Neutrophil (primary cell): ENCODE data around the gene CNTN4.

Experiments used
- H3K27ac ChIP-seq: fragments of 200-600 bp; sonication (generic); 2 replicates; pipeline ENCODE4 v1.5.1; 2016; ENCODE audit warnings: mild to moderate bottlenecking, moderate library complexity
- H3K27me3 ChIP-seq: fragments of 200-600 bp; sonication (generic); 2 replicates; pipeline ENCODE4 v1.6.0; 2016; ENCODE audit warnings: mild to moderate bottlenecking
- H3K36me3 ChIP-seq: fragments of 200-600 bp; sonication (generic); 2 replicates; pipeline ENCODE4 v1.5.1; 2017
- H3K4me1 ChIP-seq, 2 experiments: fragments of 200-600 bp in 1 of 2; sonication (generic) in 1 of 2; 1 replicate in 1 of 2; 2 replicates in 1 of 2; pipeline versions ENCODE4 v1.5.1 to v1.6.1; 2013 to 2016; ENCODE audit warnings: low read depth in 1 of 2, low read length in 1 of 2, mild to moderate bottlenecking in 1 of 2, moderate library complexity in 1 of 2; ENCODE audit not compliant: control insufficient read depth in 1 of 2, insufficient read depth in 1 of 2
- H3K4me3 ChIP-seq, 2 experiments: fragments of 200-600 bp in 1 of 2; sonication (generic) in 1 of 2; 1 replicate in 1 of 2; 2 replicates in 1 of 2; pipeline ENCODE4 v1.5.1; 2013 to 2016; ENCODE audit warnings: low read depth in 1 of 2, low read length in 1 of 2, mild to moderate bottlenecking in 1 of 2, moderate library complexity in 1 of 2
- H3K9me3 ChIP-seq: fragments of 200-600 bp; sonication (generic); 2 replicates; pipeline ENCODE4 v1.5.1; 2016
- TF ChIP-seq, protein P1 (sequence below): fragments of 200-600 bp; sonication (generic); IDR thresholded peaks from 2 replicates; pipeline ENCODE4 v1.5.1; 2016; ENCODE audit warnings: antibody characterized with exemption

The CNTN4 gene

DNA sequence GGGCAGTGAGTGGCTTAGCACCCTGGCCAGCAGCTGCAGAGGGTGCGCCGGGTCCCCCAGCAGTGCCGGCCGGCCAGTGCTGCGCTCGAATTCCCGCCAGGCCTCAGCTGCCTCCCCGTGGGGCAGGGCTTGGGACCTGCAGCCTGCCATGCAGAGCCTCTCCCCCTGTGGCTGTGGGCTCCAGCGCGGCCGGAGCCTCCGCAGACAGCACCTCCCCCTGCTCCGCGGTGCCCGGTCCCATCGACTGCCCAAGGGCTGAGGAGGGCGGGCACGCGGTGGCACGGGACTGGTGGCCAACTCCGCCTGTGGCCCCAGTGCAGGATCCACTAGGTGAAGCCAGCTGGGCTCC is 386.3 kb downstream of the CNTN4 start:
- H3K9me3 ChIP-seq: no peaks in the 10 kb centered on the region
- no peaks in the 10 kb centered on the region for H3K36me3 ChIP-seq

DNA sequence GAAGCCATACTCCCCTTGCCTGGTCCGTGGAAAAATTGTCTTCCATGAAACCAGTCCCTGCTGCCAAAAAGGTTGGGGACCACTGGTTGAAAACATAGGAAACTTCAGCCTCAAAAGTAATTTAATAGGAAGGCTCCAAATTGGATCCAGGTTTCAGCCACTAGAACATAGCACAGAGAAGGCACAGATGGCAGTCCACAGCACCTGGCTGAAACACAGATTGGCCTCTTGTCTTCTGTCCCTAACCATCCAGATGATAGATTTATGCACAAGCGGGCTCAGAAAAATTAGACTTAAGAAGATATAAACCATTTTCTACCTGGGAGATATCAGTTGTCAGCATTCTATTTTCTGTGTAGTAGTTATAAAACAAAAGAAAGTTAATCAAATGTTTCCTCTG is 397.1 kb downstream of the CNTN4 start:
- H3K4me1 ChIP-seq: no peaks in the 10 kb centered on the region
- no peak overlapping the region for H3K27ac ChIP-seq
- H3K27me3 ChIP-seq: no peaks in the 10 kb centered on the region
- TF ChIP-seq, protein P1, sequence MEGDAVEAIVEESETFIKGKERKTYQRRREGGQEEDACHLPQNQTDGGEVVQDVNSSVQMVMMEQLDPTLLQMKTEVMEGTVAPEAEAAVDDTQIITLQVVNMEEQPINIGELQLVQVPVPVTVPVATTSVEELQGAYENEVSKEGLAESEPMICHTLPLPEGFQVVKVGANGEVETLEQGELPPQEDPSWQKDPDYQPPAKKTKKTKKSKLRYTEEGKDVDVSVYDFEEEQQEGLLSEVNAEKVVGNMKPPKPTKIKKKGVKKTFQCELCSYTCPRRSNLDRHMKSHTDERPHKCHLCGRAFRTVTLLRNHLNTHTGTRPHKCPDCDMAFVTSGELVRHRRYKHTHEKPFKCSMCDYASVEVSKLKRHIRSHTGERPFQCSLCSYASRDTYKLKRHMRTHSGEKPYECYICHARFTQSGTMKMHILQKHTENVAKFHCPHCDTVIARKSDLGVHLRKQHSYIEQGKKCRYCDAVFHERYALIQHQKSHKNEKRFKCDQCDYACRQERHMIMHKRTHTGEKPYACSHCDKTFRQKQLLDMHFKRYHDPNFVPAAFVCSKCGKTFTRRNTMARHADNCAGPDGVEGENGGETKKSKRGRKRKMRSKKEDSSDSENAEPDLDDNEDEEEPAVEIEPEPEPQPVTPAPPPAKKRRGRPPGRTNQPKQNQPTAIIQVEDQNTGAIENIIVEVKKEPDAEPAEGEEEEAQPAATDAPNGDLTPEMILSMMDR: no peak
- no peaks in the 10 kb centered on the region for H3K36me3 ChIP-seq
- H3K9me3 ChIP-seq: no peaks in the 10 kb centered on the region
- H3K4me3 ChIP-seq: no peak overlapping the region

More for the DNA sequence above, 386.3 kb downstream of the CNTN4 start:
- Histone ChIP-seq H3K27ac (no peak overlapping the region), H3K27me3 (no peaks in the 10 kb centered on the region), H3K4me3 (no peak overlapping the region), H3K4me1 (no peaks in the 10 kb centered on the region)
- TF ChIP-seq, protein P1: no peak

DNA sequence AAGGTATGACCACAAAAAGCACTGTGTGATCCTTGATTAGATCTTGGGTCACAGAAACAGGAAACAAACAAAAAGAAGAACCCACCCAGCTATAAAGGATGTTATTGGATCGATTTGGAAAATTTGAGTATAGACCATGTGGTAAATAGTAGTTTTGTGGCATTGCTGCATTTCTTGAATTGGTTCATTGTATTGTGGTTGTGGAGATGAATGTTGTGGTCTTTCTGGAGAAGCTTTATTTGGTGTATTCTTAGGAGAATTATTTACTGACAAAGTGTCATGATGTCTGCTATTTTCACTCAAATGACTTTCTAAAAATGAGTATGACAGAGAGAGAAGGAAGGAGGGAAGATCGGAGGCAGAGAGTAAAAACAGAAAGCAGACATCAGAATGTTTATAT is 406.2 kb downstream of the CNTN4 start:
- Histone ChIP-seq H3K36me3 (no peaks in the 10 kb centered on the region), H3K4me3 (no peak overlapping the region), H3K27me3 (no peaks in the 10 kb centered on the region), H3K9me3 (no peaks in the 10 kb centered on the region), H3K27ac (no peak overlapping the region), H3K4me1 (no peaks in the 10 kb centered on the region)
- TF ChIP-seq, protein P1: no peak

DNA sequence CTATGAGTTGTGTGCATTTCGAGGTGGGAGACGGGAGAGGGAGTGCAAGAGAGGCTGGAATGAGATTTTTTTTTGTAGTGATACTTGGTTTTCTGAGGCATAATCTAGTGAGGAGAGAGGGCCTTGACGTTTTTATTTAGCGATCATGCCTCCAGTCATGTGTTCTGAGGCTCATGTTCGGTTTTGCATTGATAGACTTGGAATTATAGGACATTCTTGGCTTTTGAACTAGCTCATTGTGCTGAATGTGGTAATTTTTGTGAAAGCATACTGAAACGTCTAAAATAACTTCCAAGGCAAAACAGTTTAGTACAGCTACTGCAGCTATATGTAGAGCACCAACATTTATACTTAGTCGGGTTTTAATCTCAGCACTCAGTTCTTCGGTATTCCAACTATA is 408.1 kb downstream of the CNTN4 start:
- Histone ChIP-seq H3K4me1 (no peaks in the 10 kb centered on the region), H3K4me3 (no peak overlapping the region), H3K36me3 (no peaks in the 10 kb centered on the region), H3K27ac (no peak overlapping the region), H3K27me3 (no peaks in the 10 kb centered on the region), H3K9me3 (no peaks in the 10 kb centered on the region)
- TF ChIP-seq, protein P1: no peak

DNA sequence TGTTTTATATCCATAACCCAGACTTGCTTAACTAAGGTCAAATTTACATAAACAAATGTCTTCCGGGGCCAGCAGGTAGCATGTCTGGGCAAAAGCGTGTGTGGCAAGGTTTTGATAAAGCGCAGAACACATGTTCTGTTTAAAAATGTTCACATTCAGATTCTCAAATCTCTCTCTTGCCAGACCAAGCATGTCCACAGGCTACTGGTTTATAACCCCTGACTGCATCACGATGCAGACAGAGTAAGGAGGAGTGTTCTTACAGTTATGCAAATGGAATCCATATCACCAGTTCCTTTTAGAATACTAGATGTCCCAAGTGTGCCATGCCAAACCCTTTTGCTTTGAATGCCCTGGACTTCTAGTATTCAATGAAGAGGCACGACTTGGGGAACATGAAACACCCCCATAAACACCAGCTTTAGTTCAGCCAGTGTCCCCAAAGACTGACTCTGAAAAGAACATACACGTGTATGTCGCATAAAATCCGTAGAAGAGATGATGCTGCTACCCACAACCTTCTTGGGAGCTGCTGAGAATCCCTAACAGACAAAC is 412.0 kb downstream of the CNTN4 start:
- Histone ChIP-seq H3K9me3 (no peaks in the 10 kb centered on the region), H3K4me1 (no peaks in the 10 kb centered on the region), H3K4me3 (no peak overlapping the region), H3K36me3 (no peaks in the 10 kb centered on the region), H3K27ac (no peak overlapping the region), H3K27me3 (no peaks in the 10 kb centered on the region)
- TF ChIP-seq, protein P1: no peak

DNA sequence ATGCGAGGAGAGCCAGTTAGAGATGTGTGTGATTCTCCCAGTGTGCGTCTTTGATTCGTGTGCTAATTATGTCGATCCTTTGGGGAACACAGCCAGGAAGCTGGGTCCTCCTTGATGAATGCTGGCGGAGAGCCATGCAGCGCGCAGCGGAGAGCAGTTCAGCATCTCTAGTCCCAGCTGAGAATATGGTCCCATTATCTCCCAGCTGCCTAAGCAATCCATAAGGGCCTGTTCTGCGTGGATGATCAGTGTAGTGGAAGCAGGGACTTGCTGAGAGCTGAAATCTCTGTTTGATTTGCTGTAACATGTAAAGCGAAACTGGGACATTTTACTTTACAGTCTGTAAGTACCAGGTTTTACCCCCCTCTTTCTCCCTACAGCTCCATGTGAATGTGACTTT is 412.7 kb downstream of the CNTN4 start:
- Histone ChIP-seq H3K27me3 (no peaks in the 10 kb centered on the region), H3K4me3 (no peak overlapping the region), H3K9me3 (no peaks in the 10 kb centered on the region), H3K27ac (no peak overlapping the region), H3K36me3 (no peaks in the 10 kb centered on the region), H3K4me1 (no peaks in the 10 kb centered on the region)
- TF ChIP-seq, protein P1: no peak
